HG02938 (cell line): ENCODE results near the gene HAUS7.
A peak's percentile ranks its signal among the peaks of the same experiment; 100 is the strongest.

Experiments
- ATAC-seq: cut with Tn5 transposase; IDR thresholded peaks from one replicate; pipeline ENCODE4 v1.9.1; 2021; ENCODE audit warnings: mild to moderate bottlenecking, moderate library complexity; ENCODE audit not compliant: unreplicated experiment

Gene HAUS7

GRCh38 chrX:153470411-153471363 lies at the start of gene HAUS7:
Gene HAUS7, minus strand, starts transcription at chrX:153470576. Its CDS starts 19 bp downstream, at chrX:153470557.
- peak; percentile 75 for ATAC-seq

GRCh38 chrX:153519569-153520286 lies 49.4 kb upstream of the HAUS7 start:
- ATAC-seq: no peak

- no peak for ATAC-seq
Measured at GRCh38 chrX:153517946-153518834, 47.8 kb upstream of the HAUS7 start.

GRCh38 chrX:153517423-153517822 lies 47.0 kb upstream of the HAUS7 start, which contains the start of gene ATP2B3:
Gene ATP2B3, plus strand, starts transcription at chrX:153517642. Its CDS starts 18,606 bp downstream, at chrX:153536248.
- no peak for ATAC-seq

GRCh38 chrX:153516073-153516472 lies 45.7 kb upstream of the HAUS7 start:
- ATAC-seq: no peak

- ATAC-seq: no peak
Measured at GRCh38 chrX:153515435-153515834, 45.1 kb upstream of the HAUS7 start.

- ATAC-seq: no peak
Measured at GRCh38 chrX:153514259-153514658, 43.9 kb upstream of the HAUS7 start.

- ATAC-seq: no peak
Measured at GRCh38 chrX:153513265-153513664, 42.9 kb upstream of the HAUS7 start.

- ATAC-seq: no peak
Measured at GRCh38 chrX:153512501-153512893, 42.1 kb upstream of the HAUS7 start.

- ATAC-seq: no peak
Measured at GRCh38 chrX:153511784-153512500, 41.6 kb upstream of the HAUS7 start.

GRCh38 chrX:153510383-153510782 lies 40.0 kb upstream of the HAUS7 start:
- no peak for ATAC-seq

GRCh38 chrX:153509592-153509991 lies 39.2 kb upstream of the HAUS7 start:
- ATAC-seq: no peak

- no peak for ATAC-seq
Measured at GRCh38 chrX:153507484-153508178, 37.3 kb upstream of the HAUS7 start.

GRCh38 chrX:153505361-153505760 lies 35.0 kb upstream of the HAUS7 start:
- no peak for ATAC-seq

GRCh38 chrX:153504445-153505016 lies 34.2 kb upstream of the HAUS7 start:
- ATAC-seq: no peak

- ATAC-seq: no peak
Measured at GRCh38 chrX:153502796-153503195, 32.4 kb upstream of the HAUS7 start.

GRCh38 chrX:153502131-153502530 lies 31.8 kb upstream of the HAUS7 start:
- no peak for ATAC-seq

GRCh38 chrX:153501530-153501929 lies 31.2 kb upstream of the HAUS7 start:
- no peak for ATAC-seq

- ATAC-seq: no peak
Measured at GRCh38 chrX:153500676-153501280, 30.4 kb upstream of the HAUS7 start.
